Activated CD4-positive, alpha-beta memory T cell treated with anti-CD3 and anti-CD28 coated beads, Interleukin-2, amount 10 ng/mL, durations not matched to agents 7 days and 5 days (primary cell): ENCODE measurements around the gene RNASEH2B. TPM values are rescaled to one million over a fixed set of nuclear protein-coding genes. Genes with fewer than 3 reads are reported as not detected.

Experiments used
- CTCF ChIA-PET: fragments of 350-600 bp; sonication (Branson Sonifier 250); formaldehyde crosslinking; loops from one replicate; lab custom pipeline; 2021; ENCODE audit warnings: antibody characterized with exemption, inconsistent platforms; lab: Charles Lee
- POLR2A ChIA-PET: fragments of 350-600 bp; sonication (Branson Sonifier 250); formaldehyde crosslinking; loops from one replicate; lab custom pipeline; 2021; ENCODE audit warnings: antibody characterized with exemption; lab: Charles Lee
- DNase-seq: peaks from one replicate; pipeline ENCODE4 v3.0.0-alpha.2; 2020
- H3K27ac Mint-ChIP-seq: one replicate; pipeline ENCODE4 v1.8.0; 2021; ENCODE audit warnings: mild to moderate bottlenecking, mixed read lengths
- H3K27me3 Mint-ChIP-seq: one replicate; pipeline ENCODE4 v1.8.0; 2021; ENCODE audit warnings: mixed read lengths
- H3K36me3 Mint-ChIP-seq: one replicate; pipeline ENCODE4 v1.8.0; 2021; ENCODE audit warnings: low read depth, mixed read lengths
- H3K4me1 Mint-ChIP-seq: one replicate; pipeline ENCODE4 v1.8.0; 2021; ENCODE audit warnings: mixed read lengths
- H3K4me3 Mint-ChIP-seq: one replicate; pipeline ENCODE4 v1.8.0; 2021; ENCODE audit warnings: mild to moderate bottlenecking, mixed read lengths
- H3K9me3 Mint-ChIP-seq: one replicate; pipeline ENCODE4 v1.8.0; 2021; ENCODE audit warnings: mixed read lengths
- total RNA-seq, 2 experiments: library from RNA; stranded (reverse); gene quantifications; one replicate each; pipeline ENCODE4 v1.2.3, GENCODE V29; 2021

The RNASEH2B gene
- total RNA-seq, 2 experiments from 2014 or later, result 87.4 to 90.5 TPM

DNA sequence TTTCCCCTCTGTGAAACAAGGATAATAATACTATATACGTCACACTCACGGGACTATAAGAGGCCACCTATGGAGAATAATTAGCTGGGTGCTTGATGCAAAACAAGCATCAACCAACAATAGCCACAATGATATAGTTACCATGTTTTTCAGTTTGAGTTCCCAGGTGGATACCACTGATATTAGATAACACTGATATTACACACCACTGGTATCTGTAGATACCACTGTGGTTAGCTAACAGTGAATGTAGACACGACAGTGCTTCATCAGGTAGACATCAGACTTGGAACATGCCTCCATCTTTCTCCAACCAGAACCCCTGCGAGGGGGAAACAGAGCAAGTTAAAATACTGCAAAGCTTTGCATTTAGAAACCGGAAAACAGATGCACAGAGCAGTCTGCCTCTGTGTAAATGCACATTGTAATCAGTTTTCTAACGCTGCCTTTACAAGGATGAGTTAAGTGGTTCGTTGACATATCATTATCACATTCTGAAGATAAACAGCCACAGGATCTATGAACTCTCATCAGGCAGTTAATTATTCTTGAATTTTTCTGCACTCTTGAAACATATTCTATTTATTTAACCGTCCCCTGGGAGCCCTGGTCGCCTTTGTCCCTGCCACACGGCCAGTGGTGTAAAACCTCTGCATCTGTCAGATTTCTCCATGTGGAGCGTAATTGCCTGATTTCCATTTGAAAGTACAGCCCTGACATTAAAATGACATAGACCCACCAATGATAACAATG, 80.7 kb downstream of the RNASEH2B start:
- H3K27ac Mint-ChIP-seq, result no peak overlapping the region
- POLR2A ChIA-PET, result no interaction called here

DNA sequence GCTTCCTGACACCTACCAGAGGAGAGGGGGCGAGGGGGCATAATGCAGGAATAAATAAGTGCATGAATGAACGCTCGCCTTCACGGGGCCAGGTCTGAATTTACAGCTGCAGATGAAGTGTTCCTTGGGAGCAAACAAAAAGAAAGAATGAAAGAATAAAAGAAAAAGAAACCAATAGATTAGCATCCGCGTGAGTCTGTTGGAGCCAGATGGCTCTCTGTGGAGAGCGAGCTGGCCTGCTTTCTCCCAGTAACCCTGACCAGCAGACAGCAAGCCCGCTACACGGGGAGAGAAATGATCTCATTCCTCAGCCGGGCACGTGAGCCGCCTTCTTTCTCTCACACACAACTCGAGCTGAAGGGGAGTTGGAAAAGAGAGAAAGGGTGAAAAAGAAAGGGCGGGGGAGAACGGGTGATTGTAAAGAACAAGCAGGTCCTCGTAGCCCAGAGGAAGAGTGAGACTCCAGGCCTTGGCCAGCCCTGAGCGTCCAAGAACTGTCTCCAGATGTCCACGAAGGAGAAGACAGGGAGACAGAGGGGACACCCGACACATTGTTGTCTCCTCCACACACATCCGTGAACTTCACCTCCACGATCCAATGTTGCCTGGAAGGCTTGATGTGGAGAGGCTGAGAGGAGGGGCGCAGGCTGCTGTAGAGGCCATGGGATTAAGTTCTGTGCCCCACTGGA, 81.4 kb downstream of the RNASEH2B start:
- Mint-ChIP-seq H3K9me3 (peaks cover 3% of the 10 kb centered on the region), H3K4me1 (peaks cover 21% of the 10 kb centered on the region), H3K36me3 (peaks cover 3% of the 10 kb centered on the region), H3K27me3 (no peaks in the 10 kb centered on the region), H3K27ac (no peak overlapping the region), H3K4me3 (no peak overlapping the region)
- ChIA-PET CTCF (interaction anchor here (1.8 kb wide), 1 partner anchor 78 kb away, joined by 8 read pairs; no protein-coding TSS in a partner anchor), POLR2A (no interaction called here)
- no peak for DNase-seq

More for the DNA sequence above, 80.7 kb downstream of the RNASEH2B start:
- Mint-ChIP-seq H3K4me3 (no peak overlapping the region), H3K4me1 (peaks cover 21% of the 10 kb centered on the region), H3K27me3 (no peaks in the 10 kb centered on the region), H3K36me3 (peaks cover 3% of the 10 kb centered on the region), H3K9me3 (peaks cover 3% of the 10 kb centered on the region)
- DNase-seq, result no peak
- CTCF ChIA-PET, result interaction anchor here (1.7 kb wide), 1 partner anchor 16 kb away, joined by 4 read pairs; no protein-coding TSS in a partner anchor

DNA sequence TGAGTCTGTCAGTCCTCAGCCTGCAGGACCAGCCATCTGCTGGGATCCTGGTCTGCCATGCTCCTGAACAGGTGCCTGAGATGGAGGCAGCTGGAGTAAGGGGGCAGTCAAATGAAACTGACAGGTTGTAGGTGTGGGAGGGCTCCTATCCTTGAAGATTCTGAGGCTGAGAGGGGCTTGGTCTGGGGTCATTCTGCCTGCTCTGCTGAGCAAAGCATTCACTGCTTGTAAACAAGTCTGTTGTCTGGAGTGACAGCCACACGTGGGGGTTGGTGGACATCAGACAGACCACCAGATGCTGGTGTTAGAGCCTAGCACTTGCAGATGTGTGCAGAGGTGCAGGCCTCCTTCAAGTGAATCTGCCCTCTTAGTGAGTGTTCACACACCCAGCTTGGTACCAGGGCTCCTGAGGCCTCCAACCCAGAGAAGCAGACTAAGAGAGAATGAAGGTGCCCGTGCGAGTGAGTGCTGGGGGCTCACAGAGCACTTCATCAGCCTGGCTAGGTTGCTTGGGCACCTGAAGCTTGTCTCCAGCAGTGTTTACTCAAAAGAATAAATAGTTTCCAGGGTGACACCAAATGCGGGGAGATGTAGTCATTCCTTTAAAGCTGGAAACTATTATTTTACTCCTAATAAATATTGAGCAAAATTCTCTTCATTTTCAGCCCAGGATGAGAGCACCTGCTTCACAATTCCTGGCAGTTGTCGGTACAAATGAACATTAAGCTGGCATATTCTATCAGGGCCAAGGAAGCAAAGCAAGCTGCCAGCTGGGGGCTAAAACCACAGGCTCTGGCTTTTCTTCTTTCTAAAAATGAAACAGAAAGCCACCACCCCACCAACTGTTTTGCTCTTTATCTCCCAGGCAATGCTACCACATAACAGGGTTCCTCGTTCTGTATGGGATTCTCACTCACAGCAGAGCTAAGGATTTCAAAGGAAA, 82.3 kb downstream of the RNASEH2B start:
- peaks cover 3% of the 10 kb centered on the region for H3K9me3 Mint-ChIP-seq
- no peak overlapping the region for H3K27ac Mint-ChIP-seq
- ChIA-PET POLR2A (interaction anchor here (0.9 to 1.4 kb wide), 4 partner anchors 77 to 99 kb away, joined by 3 to 5 read pairs (median 4); no protein-coding TSS in a partner anchor), CTCF (interaction anchor here (0.5 to 1.8 kb wide), 5 partner anchors 12 to 332 kb away, joined by 3 to 8 read pairs (median 4); no protein-coding TSS in a partner anchor)
- no peaks in the 10 kb centered on the region for H3K27me3 Mint-ChIP-seq
- DNase-seq, result peak; percentile 25
- no peak overlapping the region for H3K4me3 Mint-ChIP-seq
- peaks cover 3% of the 10 kb centered on the region for H3K36me3 Mint-ChIP-seq
- H3K4me1 Mint-ChIP-seq, result peaks cover 21% of the 10 kb centered on the region

GRCh38 chr13:50993371-50993770, 83.8 kb downstream of the RNASEH2B start:
- no peak for DNase-seq
- CTCF ChIA-PET, result no interaction called here
- POLR2A ChIA-PET, result interaction anchor here (0.9 to 1.4 kb wide), 2 partner anchors 82 to 100 kb away, joined by 3 to 5 read pairs; no protein-coding TSS in a partner anchor

DNA sequence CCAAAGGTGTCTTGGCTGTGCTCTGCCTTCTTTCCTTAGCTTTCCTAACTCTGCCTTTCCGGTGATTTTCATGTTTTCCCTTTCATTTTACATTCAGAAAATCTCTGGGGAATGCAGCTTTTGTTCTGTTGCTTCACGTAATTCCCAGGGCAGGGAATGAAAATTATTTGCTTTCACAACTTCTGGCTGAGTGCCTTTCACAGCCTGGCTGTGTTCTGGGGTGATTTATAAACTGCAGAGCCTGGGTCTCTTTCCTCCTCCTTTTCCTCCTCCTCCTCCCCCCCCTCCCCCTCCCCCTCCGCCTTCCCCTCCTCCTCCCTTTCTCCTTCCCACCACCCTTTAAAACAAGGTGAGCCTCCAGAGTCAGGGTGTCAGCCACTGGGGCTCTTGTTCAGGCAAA, 84.3 kb downstream of the RNASEH2B start:
- ChIA-PET POLR2A (no interaction called here), CTCF (no interaction called here)
- no peak for DNase-seq
- Mint-ChIP-seq H3K4me1 (peaks cover 21% of the 10 kb centered on the region), H3K27me3 (no peaks in the 10 kb centered on the region), H3K36me3 (peaks cover under 1% of the 10 kb centered on the region), H3K9me3 (peaks cover under 1% of the 10 kb centered on the region), H3K27ac (no peak overlapping the region), H3K4me3 (no peak overlapping the region)

More at GRCh38 chr13:50993371-50993770, 83.8 kb downstream of the RNASEH2B start:
- H3K4me3 Mint-ChIP-seq, result no peak overlapping the region
- H3K27me3 Mint-ChIP-seq, result no peaks in the 10 kb centered on the region
- peaks cover 3% of the 10 kb centered on the region for H3K9me3 Mint-ChIP-seq
- H3K4me1 Mint-ChIP-seq, result peaks cover 21% of the 10 kb centered on the region
- peaks cover 3% of the 10 kb centered on the region for H3K36me3 Mint-ChIP-seq
- H3K27ac Mint-ChIP-seq, result no peak overlapping the region

GRCh38 chr13:50994651-50995050, 85.1 kb downstream of the RNASEH2B start:
- no peak overlapping the region for H3K4me3 Mint-ChIP-seq
- H3K9me3 Mint-ChIP-seq, result no peaks in the 10 kb centered on the region
- CTCF ChIA-PET, result no interaction called here
- H3K27me3 Mint-ChIP-seq, result no peaks in the 10 kb centered on the region
- POLR2A ChIA-PET, result no interaction called here
- H3K4me1 Mint-ChIP-seq, result peaks cover 21% of the 10 kb centered on the region
- no peak overlapping the region for H3K27ac Mint-ChIP-seq
- no peak for DNase-seq
- H3K36me3 Mint-ChIP-seq, result no peaks in the 10 kb centered on the region

- H3K9me3 Mint-ChIP-seq, result no peaks in the 10 kb centered on the region
- no peaks in the 10 kb centered on the region for H3K36me3 Mint-ChIP-seq
- H3K27ac Mint-ChIP-seq, result no peak overlapping the region
- H3K4me3 Mint-ChIP-seq, result no peak overlapping the region
- H3K4me1 Mint-ChIP-seq, result peaks cover 20% of the 10 kb centered on the region
- POLR2A ChIA-PET, result no interaction called here
- H3K27me3 Mint-ChIP-seq, result no peaks in the 10 kb centered on the region
- CTCF ChIA-PET, result no interaction called here
- DNase-seq, result no peak
These were observed 86.3 kb downstream of the RNASEH2B start for GRCh38 chr13:50995854-50996253.

- CTCF ChIA-PET, result no interaction called here
- H3K27me3 Mint-ChIP-seq, result no peaks in the 10 kb centered on the region
- H3K4me1 Mint-ChIP-seq, result peaks cover 2% of the 10 kb centered on the region
- H3K4me3 Mint-ChIP-seq, result no peak overlapping the region
- H3K9me3 Mint-ChIP-seq, result no peaks in the 10 kb centered on the region
- POLR2A ChIA-PET, result no interaction called here
- no peaks in the 10 kb centered on the region for H3K36me3 Mint-ChIP-seq
- H3K27ac Mint-ChIP-seq, result no peak overlapping the region
- no peak for DNase-seq
These were observed 88.7 kb downstream of the RNASEH2B start for GRCh38 chr13:50998326-50998725.

DNA sequence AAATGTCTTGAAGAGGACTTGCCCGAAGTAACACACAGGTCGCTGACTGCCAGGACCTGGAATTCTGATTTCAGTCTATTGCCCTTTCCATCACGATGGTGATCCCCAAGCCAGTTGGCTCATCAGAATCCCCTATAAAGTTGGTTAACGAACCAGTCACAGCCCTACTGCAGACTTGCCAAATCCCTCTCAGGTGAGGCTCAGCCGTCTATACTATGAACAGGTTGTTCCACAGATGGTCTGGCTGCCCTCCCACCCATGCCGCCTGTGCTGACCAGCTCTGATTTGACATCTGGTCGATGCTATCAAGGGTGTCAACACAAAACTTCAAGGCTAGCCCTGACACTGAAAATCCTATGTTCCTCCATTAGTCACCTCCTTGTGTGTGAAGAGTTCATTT, 90.0 kb downstream of the RNASEH2B start:
- no peaks in the 10 kb centered on the region for H3K36me3 Mint-ChIP-seq
- no peaks in the 10 kb centered on the region for H3K4me1 Mint-ChIP-seq
- H3K27me3 Mint-ChIP-seq, result peaks cover 6% of the 10 kb centered on the region
- DNase-seq, result no peak
- ChIA-PET POLR2A (no interaction called here), CTCF (interaction anchor here (0.7 kb wide), 1 partner anchor 11 kb away, joined by 3 read pairs; no protein-coding TSS in a partner anchor)
- no peak overlapping the region for H3K4me3 Mint-ChIP-seq
- no peak overlapping the region for H3K27ac Mint-ChIP-seq
- no peaks in the 10 kb centered on the region for H3K9me3 Mint-ChIP-seq

DNA sequence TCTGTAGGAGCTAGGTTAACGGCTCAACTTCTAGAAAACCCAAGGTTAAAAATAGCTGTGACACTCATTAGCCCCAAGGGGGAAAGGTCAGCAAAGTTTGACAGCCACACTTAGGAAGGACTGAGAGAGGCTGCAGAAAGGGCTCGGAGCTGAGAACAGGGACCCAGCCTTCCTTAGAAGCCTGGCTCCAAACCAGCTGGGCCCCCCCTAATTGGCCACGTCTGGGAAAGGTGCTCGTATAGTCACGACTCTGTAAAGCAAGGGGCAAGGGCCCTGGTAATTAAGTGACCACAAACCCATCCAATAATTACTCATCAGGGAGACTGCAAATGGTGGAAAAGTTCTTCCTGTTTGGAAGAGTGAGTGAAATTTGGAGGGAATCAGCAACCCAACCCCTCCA, 90.5 kb downstream of the RNASEH2B start:
- Mint-ChIP-seq H3K9me3 (no peaks in the 10 kb centered on the region), H3K27ac (no peak overlapping the region), H3K4me1 (no peaks in the 10 kb centered on the region), H3K27me3 (peaks cover 7% of the 10 kb centered on the region), H3K36me3 (no peaks in the 10 kb centered on the region), H3K4me3 (no peak overlapping the region)
- DNase-seq, result no peak
- CTCF ChIA-PET, result interaction anchor here (0.7 kb wide), 1 partner anchor 12 kb away, joined by 3 read pairs; no protein-coding TSS in a partner anchor
- POLR2A ChIA-PET, result no interaction called here

DNA sequence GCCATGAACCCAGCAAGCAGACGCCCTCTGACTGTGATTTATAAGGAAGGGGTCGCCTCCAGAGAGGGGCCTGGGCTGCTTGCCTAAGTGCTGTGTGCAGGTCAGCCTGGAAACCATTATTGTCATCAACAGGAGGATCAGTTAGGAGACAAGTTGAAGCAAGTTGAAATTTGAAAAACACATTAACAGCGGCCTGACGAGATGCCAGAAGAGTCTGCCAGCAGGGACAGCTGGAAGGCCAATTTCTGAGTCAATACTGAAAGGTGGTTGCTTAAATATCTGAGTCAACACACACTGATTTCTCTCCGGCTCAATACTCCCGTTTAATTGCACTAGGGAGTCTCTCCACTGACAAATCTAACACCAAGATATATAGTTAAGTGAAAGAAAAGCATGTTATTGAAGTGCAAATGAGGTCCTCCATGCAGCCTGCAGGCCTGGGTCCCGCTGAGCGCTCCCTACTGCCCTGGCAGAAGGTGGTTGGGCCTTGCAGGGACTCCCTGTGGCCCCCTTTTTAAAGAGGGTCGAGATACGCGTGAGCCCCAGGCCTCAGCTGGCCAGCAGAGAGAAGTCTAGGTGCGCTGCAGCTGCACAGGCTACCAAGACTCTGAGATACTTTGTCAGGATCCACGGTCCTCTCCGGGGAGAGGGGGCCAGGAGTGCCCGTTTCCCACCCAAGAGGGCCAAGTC, 91.1 kb downstream of the RNASEH2B start:
- DNase-seq, result no peak
- POLR2A ChIA-PET, result no interaction called here
- Mint-ChIP-seq H3K36me3 (no peaks in the 10 kb centered on the region), H3K9me3 (no peaks in the 10 kb centered on the region), H3K4me1 (no peaks in the 10 kb centered on the region), H3K4me3 (no peak overlapping the region), H3K27me3 (peaks cover 7% of the 10 kb centered on the region), H3K27ac (no peak overlapping the region)
- CTCF ChIA-PET, result interaction anchor here (0.7 to 1.1 kb wide), 2 partner anchors 12 to 1065 kb away, joined by 3 read pairs; partner anchors contain the start of gene SPRYD7

GRCh38 chr13:51001335-51001734, 91.7 kb downstream of the RNASEH2B start:
- H3K27me3 Mint-ChIP-seq, result peaks cover 7% of the 10 kb centered on the region
- no peaks in the 10 kb centered on the region for H3K4me1 Mint-ChIP-seq
- no peak overlapping the region for H3K27ac Mint-ChIP-seq
- POLR2A ChIA-PET, result no interaction called here
- no peak overlapping the region for H3K4me3 Mint-ChIP-seq
- no peaks in the 10 kb centered on the region for H3K36me3 Mint-ChIP-seq
- H3K9me3 Mint-ChIP-seq, result no peaks in the 10 kb centered on the region
- CTCF ChIA-PET, result interaction anchor here (1.1 kb wide), 1 partner anchor 1065 kb away, joined by 3 read pairs; the partner anchor contains the start of gene SPRYD7
- DNase-seq, result no peak
